Right lobe of liver (tissue), 4 donors: Measurements from ENCODE around the gene SVEP1.

Source experiments
- CTCF ChIP-seq, 4 donors: fragments of 200-600 bp in 3 of 4; fragments of 450-650 bp in 1 of 4; IDR thresholded peaks; one replicate each; pipeline versions ENCODE4 v1.5.1 to v1.8.0; 2016 to 2022; ENCODE audit warnings: antibody characterized with exemption in 4 of 4, mild to moderate bottlenecking in 2 of 4
- POLR2A ChIP-seq: fragments of 450-650 bp; IDR thresholded peaks from one replicate; pipeline ENCODE4 v1.6.1; 2017; ENCODE audit warnings: antibody characterized with exemption, mild to moderate bottlenecking
- donor health status: DM: no; HTN: no; CAD: no.
- donor health status: DM: no; HTN: no; CAD: no.
- donor health status: DM: no; HTN: yes; CAD: no.

DNA sequence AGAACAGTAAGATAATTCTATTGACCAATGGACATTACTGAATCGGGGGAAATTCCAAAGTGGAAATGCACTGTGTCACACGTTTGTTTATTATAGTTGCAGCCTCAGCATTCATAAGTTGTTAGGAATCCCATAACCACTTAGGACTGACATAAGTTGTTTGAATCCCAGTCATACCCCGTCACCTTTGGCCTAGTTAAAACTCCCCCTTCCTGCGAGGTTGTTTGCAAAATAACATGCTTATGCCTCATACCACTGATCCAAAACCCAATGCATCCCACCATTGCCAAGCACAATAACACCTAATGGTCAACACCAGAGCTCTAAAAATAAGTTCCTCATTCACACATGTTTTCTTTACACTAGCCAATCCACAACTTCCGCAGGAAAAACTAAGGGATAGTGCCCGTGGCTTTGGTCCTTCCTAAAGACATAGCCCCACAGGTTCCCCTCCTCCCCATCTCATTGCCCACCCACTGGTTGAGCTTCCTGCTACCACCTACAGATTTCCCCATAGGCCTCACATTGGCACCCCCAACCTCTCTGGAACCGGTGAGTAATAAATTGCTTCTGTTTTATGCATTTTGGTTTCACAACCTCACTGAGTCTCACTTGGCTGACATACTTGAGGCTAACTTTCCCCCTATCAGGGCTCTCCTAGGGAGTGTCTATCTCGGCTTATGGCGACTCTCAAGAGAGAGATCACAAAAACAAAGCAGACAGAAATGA is 46.7 kb upstream of the SVEP1 start:
- no peak for TF ChIP-seq CTCF (IDR thresholded peaks at IDR 0.05)
- TF ChIP-seq POLR2A, result no peak
